ENCODE measurements around the gene SIRPB2. TPM values are rescaled to one million over a fixed set of nuclear protein-coding genes. Genes with fewer than 3 reads are reported as not detected.
A peak's percentile ranks its signal among the peaks of the same experiment; 100 is the strongest.

The SIRPB2 gene
- total and polyA plus RNA-seq, 4 donors = 0.99 to 4.4 (median 2.2) TPM

- Histone ChIP-seq H3K27me3 (ENCODE audit: control insufficient read depth in 4 of 4, insufficient read depth in 4 of 4, low read length in 3 of 4) (no peaks in the 10 kb centered on the region), H3K27ac (ENCODE audit: low read depth in 1 of 2, low read length in 2 of 2) (peak overlapping the region; percentile 45 to 68), H3K9ac (ENCODE audit: low read depth in 1 of 2, low read length in 2 of 2) (no peak overlapping the region), H3K4me3 (ENCODE audit: low read depth in 1 of 3, low read length in 3 of 3) (peak overlapping the region in 1 of 3 donors; percentile 5), H3K9me3 (ENCODE audit: control insufficient read depth in 4 of 4, low read length in 3 of 4) (no peaks in the 10 kb centered on the region), H3K36me3 (ENCODE audit: control insufficient read depth in 4 of 4, insufficient read depth in 3 of 4, low read depth in 1 of 4, low read length in 3 of 4) (no peaks in the 10 kb centered on the region), H3K4me1 (ENCODE audit: control insufficient read depth in 4 of 4, insufficient read depth in 4 of 4, low read length in 3 of 4) (no peaks in the 10 kb centered on the region)
- 70% methylated on average over 9 of the region's 9 CpGs for WGBS
- TF ChIP-seq ZBTB33 (IDR thresholded peaks at IDR 0.05) (no peak), REST (IDR thresholded peaks at IDR 0.05) (no peak), GABPA (IDR thresholded peaks at IDR 0.05 in 1 of 2, conservative IDR thresholded peaks at IDR 0.05 in 1 of 2) (no peak), EGR1 (IDR thresholded peaks at IDR 0.05; ENCODE audit: low read depth in 2 of 2) (no peak), YY1 (IDR thresholded peaks at IDR 0.05) (no peak), TAF1 (conservative IDR thresholded peaks at IDR 0.05) (no peak), ATF3 (IDR thresholded peaks at IDR 0.05) (no peak), SP1 (IDR thresholded peaks at IDR 0.05) (no peak), FOXA1 (IDR thresholded peaks at IDR 0.05) (no peak), FOXA2 (IDR thresholded peaks at IDR 0.05) (no peak), HNF4G (IDR thresholded peaks at IDR 0.05) (no peak), NR2F2 (IDR thresholded peaks at IDR 0.05) (no peak), JUND (IDR thresholded peaks at IDR 0.05) (no peak), RXRA (IDR thresholded peaks at IDR 0.05) (no peak), RAD21 (IDR thresholded peaks at IDR 0.05) (no peak), HNF4A (conservative IDR thresholded peaks at IDR 0.05) (no peak)
- TF ChIP-seq, protein P1, sequence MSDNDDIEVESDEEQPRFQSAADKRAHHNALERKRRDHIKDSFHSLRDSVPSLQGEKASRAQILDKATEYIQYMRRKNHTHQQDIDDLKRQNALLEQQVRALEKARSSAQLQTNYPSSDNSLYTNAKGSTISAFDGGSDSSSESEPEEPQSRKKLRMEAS (IDR thresholded peaks at IDR 0.05) = no peak
- TF ChIP-seq, protein P2, sequence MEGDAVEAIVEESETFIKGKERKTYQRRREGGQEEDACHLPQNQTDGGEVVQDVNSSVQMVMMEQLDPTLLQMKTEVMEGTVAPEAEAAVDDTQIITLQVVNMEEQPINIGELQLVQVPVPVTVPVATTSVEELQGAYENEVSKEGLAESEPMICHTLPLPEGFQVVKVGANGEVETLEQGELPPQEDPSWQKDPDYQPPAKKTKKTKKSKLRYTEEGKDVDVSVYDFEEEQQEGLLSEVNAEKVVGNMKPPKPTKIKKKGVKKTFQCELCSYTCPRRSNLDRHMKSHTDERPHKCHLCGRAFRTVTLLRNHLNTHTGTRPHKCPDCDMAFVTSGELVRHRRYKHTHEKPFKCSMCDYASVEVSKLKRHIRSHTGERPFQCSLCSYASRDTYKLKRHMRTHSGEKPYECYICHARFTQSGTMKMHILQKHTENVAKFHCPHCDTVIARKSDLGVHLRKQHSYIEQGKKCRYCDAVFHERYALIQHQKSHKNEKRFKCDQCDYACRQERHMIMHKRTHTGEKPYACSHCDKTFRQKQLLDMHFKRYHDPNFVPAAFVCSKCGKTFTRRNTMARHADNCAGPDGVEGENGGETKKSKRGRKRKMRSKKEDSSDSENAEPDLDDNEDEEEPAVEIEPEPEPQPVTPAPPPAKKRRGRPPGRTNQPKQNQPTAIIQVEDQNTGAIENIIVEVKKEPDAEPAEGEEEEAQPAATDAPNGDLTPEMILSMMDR (IDR thresholded peaks at IDR 0.05; ENCODE audit: low read depth, low read length, missing input control) = no peak
- DNase-seq (ENCODE audit: low spot score) = no peak
Observed at GRCh38 chr20:1490643-1491195, 501 bp downstream of the SIRPB2 start.
